ENCODE data around the gene TRAPPC8. TPM values are rescaled to one million over a fixed set of nuclear protein-coding genes. Genes with fewer than 3 reads are reported as not detected.

The TRAPPC8 gene
- total and polyA plus RNA-seq, 2 of the 13 experiments (the other 11 are each of a cell fraction or from before 2014, with no cell fraction given), result 34.6 to 50.8 TPM

GRCh38 chr18:31942999-31943877 is at the start of gene TRAPPC8 (continued):
- TF ChIP-seq FIP1L1 (IDR thresholded peaks at IDR 0.05; ENCODE audit: borderline replicate concordance, insufficient read depth, low read depth, low read length) (no peak), NAIF1 (CRISPR knock-in tag; IDR thresholded peaks at IDR 0.05; ENCODE audit: borderline replicate concordance) (no peak), NCOA2 (CRISPR knock-in tag; IDR thresholded peaks at IDR 0.05) (no peak; the same call in 1 of the 2 replicates), THAP7 (CRISPR knock-in tag; IDR thresholded peaks at IDR 0.05) (peak; percentile 86), ZNF615 (CRISPR knock-in tag; IDR thresholded peaks at IDR 0.05; ENCODE audit: borderline replicate concordance) (no peak), ZNF3 (CRISPR knock-in tag; IDR thresholded peaks at IDR 0.05) (no peak; the same call in 1 of the 2 replicates), PAWR (CRISPR knock-in tag; IDR thresholded peaks at IDR 0.05; ENCODE audit: borderline replicate concordance) (no peak), ZSCAN21 (CRISPR knock-in tag; IDR thresholded peaks at IDR 0.05; ENCODE audit: borderline replicate concordance) (peak; percentile 92), NKX3-1 (CRISPR knock-in tag; IDR thresholded peaks at IDR 0.05) (no peak; the same call in 1 of the 2 replicates), CAMTA2 (CRISPR knock-in tag; IDR thresholded peaks at IDR 0.05; ENCODE audit: borderline replicate concordance) (no peak), SNAPC2 (CRISPR knock-in tag; IDR thresholded peaks at IDR 0.05) (0 out of 2 replicates have a peak, but pooled peaks have one; percentile 52), ZNF121 (CRISPR knock-in tag; IDR thresholded peaks at IDR 0.05) (0 out of 2 replicates have a peak, but pooled peaks have one; percentile 33), MXD4 (CRISPR knock-in tag; IDR thresholded peaks at IDR 0.05) (peak; percentile 77; the same call in 1 of the 2 replicates), ZNF569 (CRISPR knock-in tag; IDR thresholded peaks at IDR 0.05; ENCODE audit: borderline replicate concordance) (no peak), ZNF207 (IDR thresholded peaks at IDR 0.05; ENCODE audit: borderline replicate concordance) (no peak), EHMT2 (IDR thresholded peaks at IDR 0.05; ENCODE audit: borderline replicate concordance, low read depth, low read length) (no peak), JUND (CRISPR knock-in tag; IDR thresholded peaks at IDR 0.05) (0 out of 2 replicates have a peak, but pooled peaks have one; percentile 16), ZBTB34 (CRISPR knock-in tag; IDR thresholded peaks at IDR 0.05) (peak; percentile 80; the same call in 1 of the 2 replicates), NCOA5 (CRISPR knock-in tag; IDR thresholded peaks at IDR 0.05) (no peak), ZNF503 (CRISPR knock-in tag; IDR thresholded peaks at IDR 0.05) (peak; percentile 22; the same call in 1 of the 2 replicates), EEA1 (CRISPR knock-in tag; IDR thresholded peaks at IDR 0.05; ENCODE audit: borderline replicate concordance) (no peak), ZNF10 (CRISPR knock-in tag; IDR thresholded peaks at IDR 0.05; ENCODE audit: borderline replicate concordance, low read depth) (no peak), ZNF7 (CRISPR knock-in tag; IDR thresholded peaks at IDR 0.05) (no peak), ZBTB26 (CRISPR knock-in tag; IDR thresholded peaks at IDR 0.05; ENCODE audit: borderline replicate concordance) (no peak), ATF1 (CRISPR knock-in tag; IDR thresholded peaks at IDR 0.05) (no peak)
